ENCODE data around the gene MACROD2.

- no peak for TF ChIP-seq CTCF (IDR thresholded peaks at IDR 0.05)
- TF ChIP-seq POLR2A (IDR thresholded peaks at IDR 0.05), result no peak
Observed at GRCh38 chr20:14632906-14633305, 637.6 kb downstream of the MACROD2 start.
